H1 (cell line): ENCODE results near the gene OR2B2. TPM values are rescaled to one million over a fixed set of nuclear protein-coding genes. Genes with fewer than 3 reads are reported as not detected.

ENCODE experiments used
- CTCF ChIA-PET: fragments of 300-600 bp; sonication (Branson Sonifier 250); formaldehyde crosslinking; loops from one replicate; lab custom pipeline; 2021; ENCODE audit not compliant: partially characterized antibody; lab: Charles Lee
- POLR2A ChIA-PET: fragments of 300-600 bp; sonication (Branson Sonifier 250); formaldehyde crosslinking; loops from one replicate; lab custom pipeline; 2021; ENCODE audit warnings: inconsistent platforms; ENCODE audit not compliant: partially characterized antibody; lab: Charles Lee
- DNase-seq, 2 experiments: peaks; one replicate each; pipeline versions ENCODE4 v3.0.0 to v3.0.0-alpha.2; 2010 to 2022; ENCODE audit warnings: low spot score in 2 of 2, low read depth in 1 of 2, mixed read lengths in 1 of 2
- FAIRE-seq: peaks from 2 replicates; lab custom pipeline; 2011; peaks lifted over from hg19 to GRCh38; lab: Jason Lieb, UNC
- H2AFZ ChIP-seq: 2 replicates; pipeline ENCODE4 v1.8.1; 2012; ENCODE audit warnings: low read length, inconsistent platforms
- H2AK5ac ChIP-seq: 2 replicates; pipeline ENCODE4 v1.6.1; 2013; ENCODE audit warnings: low read depth, low read length
- H2BK120ac ChIP-seq: replicated peaks from 2 replicates; pipeline ENCODE3; 2013; ENCODE audit warnings: low read depth, low read length, inconsistent platforms
- H2BK12ac ChIP-seq: 2 replicates; pipeline ENCODE4 v1.6.1; 2013; ENCODE audit warnings: low read depth, low read length
- H2BK15ac ChIP-seq: 2 replicates; pipeline ENCODE4 v1.6.1; 2013; ENCODE audit warnings: low read length
- H2BK20ac ChIP-seq: 2 replicates; pipeline ENCODE4 v1.6.1; 2013; ENCODE audit warnings: low read length
- H2BK5ac ChIP-seq: 2 replicates; pipeline ENCODE4 v1.6.1; 2013; ENCODE audit warnings: low read depth, low read length
- H3K14ac ChIP-seq: 2 replicates; pipeline ENCODE4 v1.6.1; 2013; ENCODE audit warnings: inconsistent platforms; ENCODE audit not compliant: insufficient read length
- H3K18ac ChIP-seq: 2 replicates; pipeline ENCODE4 v1.6.1; 2013; ENCODE audit warnings: low read length; ENCODE audit errors: extremely low read depth
- H3K23ac ChIP-seq: 2 replicates; pipeline ENCODE4 v1.6.1; 2013; ENCODE audit warnings: inconsistent platforms; ENCODE audit not compliant: insufficient read length
- H3K23me2 ChIP-seq: 2 replicates; pipeline ENCODE4 v1.6.1; 2013; ENCODE audit warnings: low read depth, low read length
- H3K27ac ChIP-seq: 2 replicates; pipeline ENCODE4 v1.6.1; 2011; ENCODE audit warnings: low read depth, low read length, inconsistent platforms
- H3K27me3 ChIP-seq, 4 experiments: replicated peaks in 1 of 4; 1 replicate in 1 of 4; 2 replicates in 3 of 4; pipeline versions ENCODE4 v1.6.1 to v1.8.1; 2011 to 2013; ENCODE audit warnings: low read length in 3 of 4, mild to moderate bottlenecking in 3 of 4, inconsistent platforms in 2 of 4, mixed read lengths in 2 of 4, moderate library complexity in 1 of 4; ENCODE audit not compliant: control insufficient read depth in 3 of 4, insufficient read depth in 3 of 4; ENCODE audit errors: extremely low read depth in 1 of 4
- H3K36me3 ChIP-seq, 4 experiments: 2 replicates each; pipeline versions ENCODE4 v1.6.1 to v1.8.1; 2011 to 2013; ENCODE audit warnings: mild to moderate bottlenecking in 4 of 4, low read length in 3 of 4, moderate library complexity in 2 of 4, control low read depth in 1 of 4, inconsistent platforms in 1 of 4; ENCODE audit not compliant: insufficient read depth in 4 of 4, control insufficient read depth in 2 of 4
- H3K4ac ChIP-seq: replicated peaks from 2 replicates; pipeline ENCODE3; 2013; ENCODE audit warnings: low read length, low read depth, mixed read lengths, inconsistent platforms; ENCODE audit not compliant: insufficient read length
- H3K4me1 ChIP-seq, 4 experiments: replicated peaks in 1 of 4; 1 replicate in 1 of 4; 2 replicates in 3 of 4; pipeline versions ENCODE4 v1.6.1 to v1.8.1; 2011 to 2013; ENCODE audit warnings: low read length in 3 of 4, inconsistent platforms in 2 of 4, mixed read lengths in 1 of 4; ENCODE audit not compliant: insufficient read depth in 4 of 4, control insufficient read depth in 3 of 4
- H3K4me2 ChIP-seq, 2 experiments: 2 replicates each; pipeline versions ENCODE4 v1.6.1 to v1.8.1; 2011 to 2013; ENCODE audit warnings: low read depth in 2 of 2, low read length in 2 of 2, control low read depth in 1 of 2, inconsistent platforms in 1 of 2, mild to moderate bottlenecking in 1 of 2; ENCODE audit not compliant: insufficient read depth in 1 of 2
- H3K4me3 ChIP-seq, 4 experiments: fragments of 200-600, 300-600 bp in 1 of 4; sonication (generic), shearing (Covaris generic), sonication (Bioruptor Twin) in 1 of 4; 2 replicates each; pipeline versions ENCODE4 v1.5.1 to v1.8.1; 2011 to 2016; ENCODE audit warnings: low read length in 4 of 4, low read depth in 3 of 4, control low read depth in 2 of 4, inconsistent platforms in 2 of 4, mild to moderate bottlenecking in 2 of 4, mixed read lengths in 1 of 4, moderate library complexity in 1 of 4; ENCODE audit not compliant: insufficient read depth in 2 of 4; ENCODE audit errors: extremely low read depth in 1 of 4
- H3K56ac ChIP-seq: replicated peaks from 2 replicates; pipeline ENCODE3; 2013; ENCODE audit warnings: low read depth, mild to moderate bottlenecking, mixed read lengths, low read length, inconsistent platforms; ENCODE audit not compliant: insufficient read length
- H3K79me1 ChIP-seq: 2 replicates; pipeline ENCODE4 v1.6.1; 2013; ENCODE audit warnings: low read depth, low read length, control low read depth
- H3K79me2 ChIP-seq, 2 experiments: 2 replicates each; pipeline versions ENCODE4 v1.6.1 to v1.8.1; 2012 to 2013; ENCODE audit warnings: low read length in 2 of 2, mild to moderate bottlenecking in 2 of 2, inconsistent platforms in 1 of 2; ENCODE audit not compliant: insufficient read depth in 2 of 2, control insufficient read depth in 1 of 2
- H3K9ac ChIP-seq, 4 experiments: replicated peaks in 1 of 4; 1 replicate in 1 of 4; 2 replicates in 3 of 4; pipeline versions ENCODE4 v1.6.1 to v1.8.1; 2011 to 2013; ENCODE audit warnings: low read depth in 3 of 4, low read length in 3 of 4, control low read depth in 2 of 4, mild to moderate bottlenecking in 2 of 4, moderate library complexity in 2 of 4, inconsistent platforms in 1 of 4; ENCODE audit errors: extremely low read depth in 1 of 4
- H3K9me3 ChIP-seq, 2 experiments: 2 replicates each; pipeline versions ENCODE4 v1.6.1 to v1.8.1; 2012 to 2013; ENCODE audit warnings: mild to moderate bottlenecking in 2 of 2, moderate library complexity in 2 of 2, control low read depth in 1 of 2, inconsistent platforms in 1 of 2, low read depth in 1 of 2, low read length in 1 of 2, mixed read lengths in 1 of 2; ENCODE audit not compliant: insufficient read depth in 2 of 2
- H4K20me1 ChIP-seq, 2 experiments: replicated peaks in 1 of 2; 2 replicates each; pipeline versions ENCODE3 to v1.8.1; 2011 to 2013; ENCODE audit warnings: inconsistent platforms in 2 of 2, low read length in 2 of 2, mild to moderate bottlenecking in 1 of 2; ENCODE audit not compliant: insufficient read depth in 2 of 2, control insufficient read depth in 1 of 2
- H4K5ac ChIP-seq: 2 replicates; pipeline ENCODE4 v1.6.1; 2013; ENCODE audit warnings: low read length, low read depth, mixed read lengths, inconsistent platforms; ENCODE audit not compliant: insufficient read length
- H4K8ac ChIP-seq: 2 replicates; pipeline ENCODE4 v1.8.0; 2013; ENCODE audit warnings: mild to moderate bottlenecking, moderate library complexity, low read length, inconsistent platforms; ENCODE audit not compliant: insufficient read depth; ENCODE audit errors: extremely low read depth
- H4K91ac ChIP-seq: replicated peaks from 2 replicates; pipeline ENCODE3; 2013; ENCODE audit warnings: low read length, mixed read lengths, inconsistent platforms; ENCODE audit not compliant: insufficient read length
- CHD1 ChIP-seq: IDR thresholded peaks from 2 replicates; pipeline ENCODE4 v1.6.1; 2012; ENCODE audit warnings: low read depth, low read length, improper control_type of control experiment
- POLR2AphosphoS5 ChIP-seq: IDR thresholded peaks from 2 replicates; pipeline ENCODE4 v1.6.1; 2011; ENCODE audit warnings: low read depth, low read length
- YY1 ChIP-seq: IDR thresholded peaks from 2 replicates; pipeline ENCODE4 v1.6.1; 2011; ENCODE audit warnings: low read depth, mild to moderate bottlenecking, low read length
- WGBS, 2 experiments: shearing (Covaris generic) in 1 of 2; methylation state at CpG; one replicate each; pipeline versions ENCODE4 v1.1.6 to v1.1.7; 2013 to 2015; ENCODE audit warnings: low lambda C conversion rate in 2 of 2, mixed read lengths in 2 of 2, inconsistent platforms in 1 of 2, low coverage in 1 of 2, missing lambda C conversion rate in 1 of 2; ENCODE audit not compliant: insufficient replicate concordance in 2 of 2, insufficient coverage in 1 of 2, insufficient read length in 1 of 2; ENCODE audit errors: extremely low coverage in 1 of 2, missing lambda C conversion rate in 1 of 2; 5-methylcytosine and 5-hydroxymethylcytosine counted together
- polyA plus RNA-seq, 7 experiments: library from polyadenylated mRNA; depleted of rRNA in 3 of 7; stranded (reverse) in 5 of 7; unstranded in 2 of 7; fragments of >200 nt in 5 of 7; fragments of 200-250 nt in 2 of 7; gene quantifications; 1 replicate in 5 of 7; 2 replicates in 1 of 7; 4 replicates in 1 of 7; pipeline versions ENCODE4 v1.2.1 to v1.2.3, GENCODE V29; 2011 to 2013; ENCODE audit warnings: missing spikeins in 2 of 7, mixed read lengths in 2 of 7
- total RNA-seq: library from RNA; stranded (reverse); fragmentation: NEBNext Ultra II Directional; extraction: Animal tissue kit (Norgen Biotek cat#: 25700); gene quantifications from 2 replicates; pipeline ENCODE4 v1.2.1, GENCODE V29; 2021

OR2B2 gene
- total and polyA plus RNA-seq, 2 of the 8 experiments (the other 6 are each of a cell fraction or from before 2014, with no cell fraction given), result not detected

DNA sequence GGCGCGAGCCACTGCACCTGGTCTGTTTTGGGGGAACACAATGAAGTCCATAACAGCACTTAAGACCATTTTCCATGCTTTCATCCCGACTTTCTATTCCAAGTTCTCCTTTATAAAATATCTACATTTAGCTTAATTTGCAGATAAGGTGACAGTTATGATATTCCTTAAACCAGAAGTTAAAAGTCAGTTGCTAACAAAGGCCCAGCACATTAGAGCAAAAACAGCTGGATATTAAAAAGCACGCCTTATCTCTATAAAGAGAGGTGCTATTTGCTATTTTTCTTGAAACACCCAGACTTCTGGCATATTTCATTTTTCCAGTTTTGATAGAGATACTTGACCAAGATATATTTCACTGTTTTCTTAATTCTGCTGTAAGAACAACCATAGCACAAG, 15.8 kb downstream of the OR2B2 start:
- peaks cover 9% of the 10 kb centered on the region for H3K23me2 ChIP-seq
- CTCF ChIA-PET, result interaction anchor here (0.8 to 3.9 kb wide), 16 partner anchors 14 to 1893 kb away, joined by 3 to 30 read pairs (median 6); a partner anchor contains a TSS
- no peak overlapping the region for H2BK120ac ChIP-seq
- no peaks in the 10 kb centered on the region for H3K27me3 ChIP-seq
- H3K23ac ChIP-seq, result no peak overlapping the region
- H2BK20ac ChIP-seq, result no peak overlapping the region
- H2BK15ac ChIP-seq, result no peak overlapping the region
- FAIRE-seq (no peak), DNase-seq (no peak)
- TF ChIP-seq YY1 (no peak), POLR2AphosphoS5 (peak; percentile 54; the same call in 1 of the 2 replicates), CHD1 (no peak)
- no peak overlapping the region for H3K27ac ChIP-seq
- no peaks in the 10 kb centered on the region for H3K9me3 ChIP-seq
- no peak overlapping the region for H2AK5ac ChIP-seq
- H3K4ac ChIP-seq, result no peak overlapping the region
- H3K56ac ChIP-seq, result no peak overlapping the region
- no peaks in the 10 kb centered on the region for H3K79me1 ChIP-seq
- H3K4me2 ChIP-seq, result peak overlapping the region; percentile 86 to 100; a peak in 3 of 4 replicates
- H2BK5ac ChIP-seq, result no peak overlapping the region
- H4K91ac ChIP-seq, result no peak overlapping the region
- no peak overlapping the region for H2BK12ac ChIP-seq
- 89% methylated on average over 4 of the region's 4 CpGs; no CpG with 5 or more reads in 1 of the 2 experiments for WGBS, 2 experiments
- H4K5ac ChIP-seq, result no peak overlapping the region
- peaks cover 0 to 15% of the 10 kb centered on the region in 2 experiments; a peak in 3 of 4 replicates for H3K79me2 ChIP-seq
- no peaks in the 10 kb centered on the region for H3K36me3 ChIP-seq
- H4K8ac ChIP-seq, result no peak overlapping the region
- no peak overlapping the region for H3K9ac ChIP-seq
- no peaks in the 10 kb centered on the region for H4K20me1 ChIP-seq
- H2AFZ ChIP-seq, result no peak overlapping the region
- H3K14ac ChIP-seq, result no peak overlapping the region
- no peaks in the 10 kb centered on the region for H3K4me1 ChIP-seq
- H3K18ac ChIP-seq, result no peak overlapping the region
- POLR2A ChIA-PET, result interaction anchor here (1.1 to 40.3 kb wide), 9 partner anchors 26 to 1867 kb away, joined by 3 to 3039 read pairs (median 56); a partner anchor contains a TSS
- peak overlapping the region in 2 of 4 experiments; percentile 98 to 99; a peak in 3 of 8 replicates for H3K4me3 ChIP-seq
